GM18870 (cell line): ENCODE measurements around the gene SPR.

Experiments used
- ATAC-seq: cut with Tn5 transposase; IDR thresholded peaks from one replicate; pipeline ENCODE4 v1.9.1; 2021; ENCODE audit warnings: moderate library complexity; ENCODE audit not compliant: unreplicated experiment

SPR gene

DNA sequence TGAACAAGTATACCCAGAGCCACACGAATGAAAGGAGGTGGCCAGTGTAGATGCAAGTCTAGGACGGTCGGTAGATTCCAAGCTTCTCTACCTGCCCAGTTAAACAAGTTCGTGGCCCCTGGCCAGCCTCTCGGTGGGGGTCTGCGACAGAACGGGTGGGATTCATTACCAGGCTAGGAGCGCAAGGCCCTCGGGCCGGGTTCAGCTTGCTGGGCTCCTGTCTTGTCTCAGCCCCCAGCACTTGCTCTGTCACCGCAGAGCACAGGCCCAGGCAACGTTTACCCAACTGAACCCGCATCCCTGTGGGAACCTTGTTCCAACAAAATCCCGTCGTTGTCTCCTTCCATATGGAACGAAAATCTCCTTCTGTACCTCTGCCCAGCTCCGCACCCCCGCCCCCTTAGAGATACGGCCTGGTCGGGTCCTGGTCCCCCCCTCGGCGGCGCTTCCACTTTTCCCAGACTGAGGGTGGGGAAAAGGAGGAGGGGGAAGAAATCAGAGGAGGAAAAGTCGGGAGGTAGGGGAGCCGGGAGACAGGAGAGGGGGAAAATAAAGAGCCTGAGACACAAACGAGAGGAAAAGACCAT lies 28.2 kb downstream of the SPR start:
- no peak for ATAC-seq

GRCh38 chr2:72915907-72916742 lies 28.9 kb downstream of the SPR start:
- peak; percentile 49 for ATAC-seq

DNA sequence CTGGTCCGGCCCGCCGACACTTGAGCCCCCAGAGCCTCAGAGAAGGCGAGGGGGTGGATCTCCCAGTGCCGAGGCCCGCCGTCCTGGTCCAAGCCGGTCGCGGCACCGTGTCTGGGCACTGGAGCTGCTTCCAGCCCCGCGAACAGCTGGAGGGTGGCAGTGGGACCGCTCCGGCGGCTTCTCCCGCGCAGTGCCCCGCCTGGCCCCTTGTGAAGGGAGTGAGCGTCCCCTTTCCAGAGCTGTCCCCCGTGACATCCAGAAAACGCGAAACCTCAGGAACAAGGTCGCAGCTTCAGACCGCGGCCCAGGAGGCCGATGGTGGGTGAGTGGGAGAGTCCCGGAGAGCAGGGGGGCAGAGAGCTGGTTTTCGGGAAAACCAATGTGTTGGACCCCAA lies 29.5 kb downstream of the SPR start:
- ATAC-seq, result peak; percentile 1

DNA sequence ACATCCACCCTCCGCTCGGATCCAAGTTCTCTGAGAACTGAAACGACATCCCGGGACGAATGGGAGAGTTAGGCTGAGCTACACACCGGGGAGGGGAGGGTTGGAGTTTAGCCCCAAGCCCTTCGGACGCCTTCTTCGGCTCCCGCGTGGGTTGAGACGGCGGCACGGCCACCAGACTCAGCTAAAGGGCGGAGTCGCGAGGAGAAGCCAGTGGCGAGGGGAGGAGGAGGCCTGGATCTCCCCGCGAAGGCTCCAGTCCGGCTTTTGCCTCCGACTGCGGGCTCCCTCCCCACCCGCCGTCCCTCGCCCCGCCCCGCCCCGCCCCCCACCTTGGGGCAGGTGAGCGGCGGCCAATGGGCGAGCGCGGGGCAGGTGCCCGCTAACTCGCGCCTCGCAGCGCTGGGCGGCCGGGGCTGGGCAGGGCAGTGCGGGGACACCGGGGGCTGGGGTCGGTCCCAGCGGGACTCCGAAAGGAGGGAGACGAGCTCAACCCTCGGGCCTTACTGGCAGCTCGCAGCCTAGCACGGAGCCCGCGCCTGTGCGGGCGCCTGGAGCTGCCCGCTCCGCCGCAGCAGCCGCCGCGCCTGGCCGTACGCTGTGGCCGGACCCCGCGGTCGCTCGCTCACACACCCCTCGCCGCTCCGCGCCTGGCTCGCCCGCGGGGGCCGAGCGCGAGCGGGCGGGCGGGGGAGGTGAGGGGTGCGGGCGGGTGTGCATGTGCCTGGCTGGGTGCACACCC lies 30.1 kb downstream of the SPR start, which contains the start of gene EMX1:
Gene EMX1, plus strand, starts transcription at position 382 of the 739 bp plus-strand sequence. Its CDS starts 334 bp downstream, at position 716.
- no peak for ATAC-seq

- no peak for ATAC-seq
These were observed 30.8 kb downstream of the SPR start for GRCh38 chr2:72917877-72918553.

- no peak for ATAC-seq
These were observed 32.5 kb downstream of the SPR start for GRCh38 chr2:72919414-72920317.

DNA sequence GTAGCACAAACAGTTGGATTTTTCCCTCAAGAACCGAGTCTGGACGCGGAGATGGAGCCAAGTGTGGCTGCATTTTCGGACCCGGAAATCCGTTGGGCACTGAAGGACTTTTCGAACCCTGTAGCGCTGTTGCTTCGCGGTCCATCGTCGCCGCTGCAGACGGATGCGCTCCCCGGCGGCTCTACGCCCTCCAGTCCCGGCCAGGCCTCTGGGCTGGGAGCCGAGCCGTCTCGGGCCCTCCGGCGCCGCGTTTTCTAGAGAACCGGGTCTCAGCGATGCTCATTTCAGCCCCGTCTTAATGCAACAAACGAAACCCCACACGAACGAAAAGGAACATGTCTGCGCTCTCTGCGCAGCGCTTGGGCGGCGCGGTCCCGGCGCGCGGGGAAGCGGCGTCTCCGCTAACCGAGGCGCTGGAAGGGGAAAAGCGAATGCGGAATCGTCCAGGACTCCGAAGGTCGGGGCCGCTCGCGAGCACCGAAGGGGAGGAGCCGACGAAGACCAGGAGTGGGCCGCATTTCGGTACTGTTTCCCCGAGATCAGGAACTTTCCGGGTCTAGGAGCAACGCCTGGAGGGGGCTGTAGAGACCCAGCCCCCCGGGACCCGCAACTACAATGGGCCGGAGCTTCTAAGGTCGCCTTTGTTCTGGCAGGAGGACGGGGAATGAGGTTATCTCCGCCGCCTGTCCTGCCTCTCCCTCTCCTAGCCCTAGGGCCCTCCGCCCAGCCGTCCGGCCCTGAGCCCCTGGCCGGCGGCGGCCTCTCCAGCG lies 33.3 kb downstream of the SPR start:
- no peak for ATAC-seq

- ATAC-seq, result no peak
These were observed 34.1 kb downstream of the SPR start for GRCh38 chr2:72921088-72921851.

- ATAC-seq, result no peak
These were observed 34.6 kb downstream of the SPR start for GRCh38 chr2:72921853-72922252.

DNA sequence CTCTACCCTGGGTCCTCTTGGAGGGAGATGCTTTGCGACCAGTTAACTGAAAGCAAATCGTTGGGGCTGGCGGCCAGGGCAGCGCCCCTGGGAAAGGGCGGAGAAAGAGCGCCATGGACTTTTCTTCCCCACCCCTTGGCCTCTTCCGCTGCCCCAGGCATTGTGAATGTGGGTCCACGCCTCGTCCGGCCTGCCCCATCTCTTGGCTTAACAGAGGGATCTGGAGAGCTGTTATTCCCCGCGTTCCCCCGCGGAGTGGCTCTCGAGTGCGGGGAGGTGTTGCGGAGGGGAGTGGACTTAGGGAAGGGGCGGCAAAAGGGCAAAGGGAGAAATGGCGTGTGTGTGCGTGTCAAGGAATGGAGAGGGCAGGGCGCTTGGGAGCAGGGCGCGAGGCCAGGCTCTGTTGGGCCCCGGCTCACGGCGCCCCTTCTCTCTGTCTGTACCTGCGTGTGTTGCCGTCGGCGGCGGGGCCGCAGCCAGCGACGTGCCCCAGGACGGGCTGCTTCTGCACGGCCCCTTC lies 36.7 kb downstream of the SPR start:
- no peak for ATAC-seq

DNA sequence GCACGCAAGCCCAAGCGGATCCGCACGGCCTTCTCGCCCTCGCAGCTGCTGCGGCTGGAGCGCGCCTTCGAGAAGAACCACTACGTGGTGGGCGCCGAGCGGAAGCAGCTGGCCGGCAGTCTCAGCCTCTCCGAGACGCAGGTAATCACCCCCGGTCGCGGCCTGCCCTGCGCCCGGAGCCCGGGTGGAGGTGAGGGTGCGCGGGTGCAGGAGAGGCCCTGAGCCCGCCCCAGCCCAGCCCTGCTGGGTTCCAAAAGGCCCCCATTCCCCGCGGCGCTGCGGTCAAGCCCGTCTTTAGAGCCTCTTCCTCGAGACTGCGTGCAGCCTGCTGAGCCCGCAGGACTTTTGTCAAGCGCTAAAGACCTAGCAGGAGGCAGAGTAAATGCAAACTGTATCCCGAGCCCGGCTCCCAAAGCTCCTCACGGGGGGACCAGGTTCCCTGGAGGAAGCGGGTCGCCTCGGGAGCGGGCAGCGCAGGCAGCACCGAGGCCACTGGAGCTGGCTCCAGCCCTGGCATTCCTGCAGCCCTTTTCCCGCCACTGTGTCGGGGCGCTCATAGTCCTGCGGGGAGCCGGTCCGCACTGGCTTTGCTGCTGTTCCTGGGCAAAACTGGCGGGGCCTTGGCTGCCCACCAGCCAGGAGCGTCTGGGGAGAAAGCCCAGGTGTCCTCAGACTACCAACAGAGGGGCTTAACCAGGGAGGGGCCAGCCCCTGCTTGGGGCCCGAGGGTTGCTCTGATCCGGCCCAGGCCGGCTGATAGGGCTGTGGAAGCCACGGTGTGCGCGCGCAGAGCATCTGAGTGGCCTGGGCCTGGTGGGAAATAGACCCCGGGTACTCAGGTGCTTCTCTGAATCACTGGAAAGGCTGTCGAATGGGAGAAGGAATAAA lies 37.4 kb downstream of the SPR start:
- no peak for ATAC-seq

GRCh38 chr2:72925328-72925943 lies 38.2 kb downstream of the SPR start:
- no peak for ATAC-seq

- no peak for ATAC-seq
These were observed 39.2 kb downstream of the SPR start for GRCh38 chr2:72926368-72926767.

DNA sequence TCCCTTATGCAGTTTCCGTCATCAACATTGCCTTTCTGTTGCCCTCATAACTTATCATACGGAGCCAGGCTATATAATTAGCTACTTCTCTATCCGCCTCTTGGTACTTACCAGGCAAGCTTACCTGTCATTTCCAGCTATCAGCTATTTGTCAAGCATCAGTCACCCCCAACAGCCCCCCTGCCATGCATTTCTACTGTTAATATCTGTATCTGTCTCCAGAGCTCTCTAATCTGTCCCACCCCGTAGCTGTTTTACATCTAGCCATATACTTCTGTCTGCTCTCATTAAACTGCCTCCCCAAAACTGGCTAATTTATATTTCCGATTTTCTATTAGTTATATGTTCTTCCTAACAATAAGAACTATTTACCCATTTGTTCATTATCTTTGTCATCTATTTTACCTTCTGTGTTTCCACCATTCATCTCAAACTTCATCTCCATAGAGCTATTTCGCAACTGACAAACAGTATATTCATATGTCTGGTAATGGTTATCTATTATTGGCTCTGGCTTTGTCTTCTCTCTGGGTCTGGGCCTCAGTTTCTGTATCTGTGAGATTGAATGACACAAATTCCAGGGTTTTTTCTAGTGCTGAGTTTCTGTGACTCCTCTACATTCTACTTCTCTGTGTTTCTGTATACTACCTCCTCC lies 39.7 kb downstream of the SPR start:
- no peak for ATAC-seq

GRCh38 chr2:72927619-72928550 lies 40.7 kb downstream of the SPR start:
- no peak for ATAC-seq
